PC-9 (cell line): ENCODE data around the gene PFKFB3. TPM values are rescaled to one million over a fixed set of nuclear protein-coding genes. Genes with fewer than 3 reads are reported as not detected.

Source experiments
- BruUV-seq: library from RNA; stranded (reverse); fragments of 400-500 nt; replicated peaks from 2 replicates; lab custom pipeline; 2021; lab: Mats Ljungman, UMichigan
- CTCF ChIA-PET: fragments of 300-600 bp; sonication (Branson Sonifier 250); formaldehyde crosslinking; loops from one replicate; lab custom pipeline; 2022; ENCODE audit warnings: antibody characterized with exemption; lab: Charles Lee
- POLR2A ChIA-PET: fragments of 300-600 bp; sonication (Branson Sonifier 250); formaldehyde crosslinking; loops from one replicate; lab custom pipeline; 2022; ENCODE audit warnings: antibody characterized with exemption; ENCODE audit not compliant: unreplicated experiment; lab: Charles Lee
- DNase-seq, 2 experiments: peaks; one replicate each; pipeline versions ENCODE4 v3.0.0 to v3.0.0-alpha.2; 2015 to 2022; ENCODE audit warnings: mixed read lengths in 1 of 2
- H2AFZ ChIP-seq: fragments of 200-600 bp; sonication (generic); 2 replicates; pipeline ENCODE4 v1.8.1; 2017; ENCODE audit warnings: antibody characterized with exemption
- H3F3A ChIP-seq: fragments of 200-600 bp; sonication (generic); 2 replicates; pipeline ENCODE4 v1.8.1; 2017; ENCODE audit warnings: antibody characterized with exemption, mild to moderate bottlenecking, low read depth; ENCODE audit not compliant: insufficient read depth
- H3K27ac ChIP-seq: fragments of 200-600 bp; sonication (generic); 2 replicates; pipeline ENCODE4 v1.6.1; 2016; ENCODE audit warnings: mixed run types
- H3K27me3 ChIP-seq: fragments of 200-600 bp; sonication (generic); 2 replicates; pipeline ENCODE4 v1.6.1; 2016; ENCODE audit warnings: low read depth, mixed run types; ENCODE audit not compliant: insufficient read depth
- H3K36me3 ChIP-seq: fragments of 200-600 bp; sonication (generic); 2 replicates; pipeline ENCODE4 v1.6.1; 2016; ENCODE audit warnings: low read depth, mixed run types
- H3K4me1 ChIP-seq: fragments of 200-600 bp; sonication (generic); replicated peaks from 2 replicates; pipeline ENCODE4 v1.6.1; 2016; ENCODE audit warnings: mixed run types; ENCODE audit not compliant: insufficient read depth
- H3K4me2 ChIP-seq: fragments of 200-600 bp; sonication (generic); 2 replicates; pipeline ENCODE4 v1.6.1; 2017; ENCODE audit warnings: mixed run types
- H3K4me3 ChIP-seq: fragments of 200-600 bp; sonication (generic); 2 replicates; pipeline ENCODE4 v1.6.1; 2016; ENCODE audit warnings: mixed run types
- H3K79me2 ChIP-seq: fragments of 200-600 bp; sonication (generic); 2 replicates; pipeline ENCODE4 v1.6.1; 2017; ENCODE audit warnings: low read depth, mixed run types
- H3K9me2 ChIP-seq: fragments of 200-600 bp; sonication (generic); 2 replicates; pipeline ENCODE4 v1.8.1; 2017; ENCODE audit warnings: mild to moderate bottlenecking; ENCODE audit not compliant: insufficient read depth
- H3K9me3 ChIP-seq: fragments of 200-600 bp; sonication (generic); 2 replicates; pipeline ENCODE4 v1.8.1; 2016; ENCODE audit warnings: low read depth; ENCODE audit not compliant: insufficient read depth
- H4K20me1 ChIP-seq: fragments of 200-600 bp; sonication (generic); 2 replicates; pipeline ENCODE4 v1.8.1; 2017; ENCODE audit not compliant: insufficient read depth
- EZH2 ChIP-seq: fragments of 200-600 bp; sonication (generic); IDR thresholded peaks from 2 replicates; pipeline ENCODE4 v1.8.0; 2017; ENCODE audit warnings: antibody characterized with exemption, low read depth
- intact Hi-C: fragments of 100-400 bp; cut with micrococcal nuclease; formaldehyde crosslinking; loops from one replicate; pipeline ENCODE4 v1.10.0; 2022; ENCODE audit not compliant: unreplicated experiment
- total RNA-seq: library from RNA; stranded (reverse); gene quantifications from 2 replicates; pipeline ENCODE4 v1.2.3, GENCODE V29; 2021
- TF ChIP-seq, protein P1 (sequence below): fragments of 200-600 bp; sonication (generic); conservative IDR thresholded peaks from 2 replicates; pipeline ENCODE4 v1.6.1; 2017; ENCODE audit warnings: mixed run types, antibody characterized with exemption, mild to moderate bottlenecking, moderate library complexity

PFKFB3 gene
- total RNA-seq, 1 experiment from 2014 or later, result 37.8 TPM

DNA sequence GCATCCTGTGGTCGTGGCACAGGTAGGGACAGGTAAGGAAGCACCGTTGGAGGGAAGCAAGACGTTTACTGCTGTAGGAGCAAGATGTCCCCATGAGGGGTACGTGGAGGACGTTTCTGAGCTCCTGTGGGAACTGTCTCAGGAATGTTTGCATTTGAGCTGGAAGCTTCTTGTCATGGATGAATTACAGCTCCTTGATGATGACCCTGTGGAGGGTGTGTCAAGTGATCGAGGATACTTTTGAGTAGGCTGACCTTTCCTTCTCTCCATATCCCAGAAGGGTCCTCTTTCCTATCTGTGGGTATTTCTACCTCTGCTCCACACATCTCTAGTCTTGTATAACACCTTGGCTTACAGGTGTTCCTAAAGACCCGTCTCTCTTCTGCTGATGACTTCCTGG, 94.8 kb downstream of the PFKFB3 start:
- H3K4me1 ChIP-seq, result peaks cover 64% of the 10 kb centered on the region
- H3F3A ChIP-seq, result peaks cover 45% of the 10 kb centered on the region
- no peak for TF ChIP-seq EZH2
- TF ChIP-seq, protein P1, sequence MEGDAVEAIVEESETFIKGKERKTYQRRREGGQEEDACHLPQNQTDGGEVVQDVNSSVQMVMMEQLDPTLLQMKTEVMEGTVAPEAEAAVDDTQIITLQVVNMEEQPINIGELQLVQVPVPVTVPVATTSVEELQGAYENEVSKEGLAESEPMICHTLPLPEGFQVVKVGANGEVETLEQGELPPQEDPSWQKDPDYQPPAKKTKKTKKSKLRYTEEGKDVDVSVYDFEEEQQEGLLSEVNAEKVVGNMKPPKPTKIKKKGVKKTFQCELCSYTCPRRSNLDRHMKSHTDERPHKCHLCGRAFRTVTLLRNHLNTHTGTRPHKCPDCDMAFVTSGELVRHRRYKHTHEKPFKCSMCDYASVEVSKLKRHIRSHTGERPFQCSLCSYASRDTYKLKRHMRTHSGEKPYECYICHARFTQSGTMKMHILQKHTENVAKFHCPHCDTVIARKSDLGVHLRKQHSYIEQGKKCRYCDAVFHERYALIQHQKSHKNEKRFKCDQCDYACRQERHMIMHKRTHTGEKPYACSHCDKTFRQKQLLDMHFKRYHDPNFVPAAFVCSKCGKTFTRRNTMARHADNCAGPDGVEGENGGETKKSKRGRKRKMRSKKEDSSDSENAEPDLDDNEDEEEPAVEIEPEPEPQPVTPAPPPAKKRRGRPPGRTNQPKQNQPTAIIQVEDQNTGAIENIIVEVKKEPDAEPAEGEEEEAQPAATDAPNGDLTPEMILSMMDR, result no peak
- no peaks in the 10 kb centered on the region for H3K79me2 ChIP-seq
- POLR2A ChIA-PET, result interaction anchor here (0.6 to 0.9 kb wide), 2 partner anchors 22 to 102 kb away, joined by 3 to 5 read pairs; no protein-coding TSS in a partner anchor
- CTCF ChIA-PET, result no interaction called here
- H2AFZ ChIP-seq, result no peak overlapping the region
- no peaks in the 10 kb centered on the region for H3K9me3 ChIP-seq
- no peaks in the 10 kb centered on the region for H3K36me3 ChIP-seq
- peak overlapping the region; percentile 67 for H3K4me2 ChIP-seq
- no peak overlapping the region for H3K4me3 ChIP-seq
- intact Hi-C loops, result loop anchor here (1.0 to 10.0 kb wide), 2 partner anchors 102 to 447 kb away; no protein-coding TSS in a partner anchor
- no peaks in the 10 kb centered on the region for H3K27me3 ChIP-seq
- no peaks in the 10 kb centered on the region for H4K20me1 ChIP-seq
- H3K9me2 ChIP-seq, result no peaks in the 10 kb centered on the region
- peak overlapping the region; percentile 85 for H3K27ac ChIP-seq
- DNase-seq, result no peak
- BruUV-seq, result no TSS peak

DNA sequence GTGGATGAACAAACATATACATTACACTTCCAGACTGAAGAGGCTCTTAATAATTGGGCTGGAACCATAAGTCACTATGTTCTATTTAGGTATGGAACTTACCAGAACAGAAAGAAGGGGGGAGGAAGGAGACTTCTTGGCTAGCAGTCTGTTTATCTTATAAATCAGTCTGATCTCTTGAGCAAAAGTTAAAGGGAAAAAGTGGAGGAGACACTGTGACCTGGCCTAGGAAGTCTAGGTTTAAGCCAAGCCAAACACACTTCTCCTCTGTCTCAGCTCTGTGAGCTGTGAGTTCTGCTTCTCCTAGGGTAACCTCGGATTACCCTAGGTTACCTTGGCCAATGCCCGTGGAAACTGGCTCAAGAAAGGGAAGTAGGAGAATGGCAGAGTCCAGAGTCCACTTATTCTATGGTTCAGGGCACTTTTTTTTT, 95.2 kb downstream of the PFKFB3 start:
- peak in 1 of 2 experiments; percentile 88 for DNase-seq
- Histone ChIP-seq H3K9me2 (no peaks in the 10 kb centered on the region), H3K36me3 (no peaks in the 10 kb centered on the region), H4K20me1 (no peaks in the 10 kb centered on the region), H3K27ac (peak overlapping the region; percentile 85), H3K79me2 (no peaks in the 10 kb centered on the region), H3K4me2 (peak overlapping the region; percentile 67), H3K4me1 (peaks cover 60% of the 10 kb centered on the region), H3K4me3 (no peak overlapping the region), H3F3A (peaks cover 41% of the 10 kb centered on the region), H3K9me3 (no peaks in the 10 kb centered on the region), H2AFZ (no peak overlapping the region), H3K27me3 (no peaks in the 10 kb centered on the region)
- ChIA-PET POLR2A (no interaction called here), CTCF (no interaction called here)
- TF ChIP-seq EZH2, result no peak
- TF ChIP-seq, protein P1, result no peak
- intact Hi-C loops, result loop anchor here (1.0 to 10.0 kb wide), 3 partner anchors 23 to 447 kb away; no protein-coding TSS in a partner anchor
- no TSS peak for BruUV-seq

DNA sequence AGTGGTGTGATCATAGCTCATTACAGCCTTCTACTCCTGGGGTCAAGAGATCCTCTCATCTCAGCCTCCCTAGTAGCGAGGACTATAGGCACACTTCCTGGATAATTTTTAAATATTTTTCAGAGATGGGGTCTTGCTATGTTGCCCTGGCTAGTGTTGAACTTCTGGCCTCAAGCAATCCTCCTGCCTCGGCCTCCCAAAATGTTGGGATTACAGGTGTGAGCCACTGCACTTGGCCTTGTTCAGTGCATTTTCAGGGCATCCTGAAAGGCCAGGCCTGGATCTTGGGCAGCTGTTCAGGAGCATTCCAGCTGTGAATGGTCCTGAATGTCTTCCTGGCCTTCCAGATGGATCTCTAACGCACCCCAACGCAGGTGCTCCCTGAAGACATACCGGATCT, 95.7 kb downstream of the PFKFB3 start:
- H2AFZ ChIP-seq, result no peak overlapping the region
- no peaks in the 10 kb centered on the region for H3K79me2 ChIP-seq
- H3K9me3 ChIP-seq, result no peaks in the 10 kb centered on the region
- POLR2A ChIA-PET, result no interaction called here
- intact Hi-C loops, result loop anchor here (2.0 to 10.0 kb wide), 2 partner anchors 24 to 446 kb away; no protein-coding TSS in a partner anchor
- no peaks in the 10 kb centered on the region for H3K9me2 ChIP-seq
- no peaks in the 10 kb centered on the region for H3K27me3 ChIP-seq
- no peaks in the 10 kb centered on the region for H4K20me1 ChIP-seq
- H3K4me3 ChIP-seq, result no peak overlapping the region
- CTCF ChIA-PET, result no interaction called here
- peaks cover 58% of the 10 kb centered on the region for H3K4me1 ChIP-seq
- no TSS peak for BruUV-seq
- peak overlapping the region; percentile 67 for H3K4me2 ChIP-seq
- no peaks in the 10 kb centered on the region for H3K36me3 ChIP-seq
- TF ChIP-seq, protein P1, result no peak
- no peak for TF ChIP-seq EZH2
- H3K27ac ChIP-seq, result peak overlapping the region; percentile 85
- DNase-seq, result no peak
- H3F3A ChIP-seq, result peaks cover 40% of the 10 kb centered on the region
